HG03342 (cell line): ENCODE measurements around the gene TNFAIP8L1.

ENCODE experiments used
- ATAC-seq: cut with Tn5 transposase; IDR thresholded peaks from one replicate; pipeline ENCODE4 v1.9.1; 2021; ENCODE audit warnings: mild to moderate bottlenecking, moderate library complexity; ENCODE audit not compliant: unreplicated experiment

Gene TNFAIP8L1

GRCh38 chr19:4647676-4648644 is 8.6 kb downstream of the TNFAIP8L1 start:
- no peak for ATAC-seq

DNA sequence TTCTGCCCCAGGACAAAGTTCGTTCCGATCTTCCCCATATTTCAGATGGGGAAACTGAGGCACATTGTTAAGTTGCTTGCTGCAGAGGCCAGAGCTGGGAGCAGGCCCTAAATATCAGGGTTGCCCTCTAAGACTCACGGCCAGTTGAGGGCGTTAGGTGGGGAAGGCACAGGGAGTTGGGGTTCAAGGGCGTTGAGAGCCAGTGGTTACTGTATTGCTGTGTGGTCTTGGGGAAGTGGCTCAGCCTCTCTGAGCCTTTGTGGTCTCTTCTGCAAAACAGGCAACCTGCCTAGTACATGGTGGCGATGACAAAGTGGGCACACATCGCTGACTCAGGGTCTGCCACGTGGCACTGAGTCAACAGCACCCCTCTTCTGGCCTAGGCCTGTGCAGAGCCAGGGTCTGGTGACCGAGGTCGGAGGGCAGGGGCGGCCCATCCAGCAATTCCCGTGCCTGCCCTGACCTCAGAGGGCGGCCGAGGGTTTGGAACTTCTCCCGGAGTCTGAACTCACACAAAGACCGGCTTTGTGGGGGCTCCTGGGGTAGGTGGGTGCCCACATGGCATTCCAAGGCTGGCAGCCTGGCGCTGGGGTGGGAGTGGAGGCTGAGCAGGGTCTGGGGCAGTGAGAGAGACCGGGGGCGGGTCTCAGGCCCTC is 10.2 kb downstream of the TNFAIP8L1 start:
- no peak for ATAC-seq

GRCh38 chr19:4650159-4650558 is 10.8 kb downstream of the TNFAIP8L1 start:
- ATAC-seq = no peak

DNA sequence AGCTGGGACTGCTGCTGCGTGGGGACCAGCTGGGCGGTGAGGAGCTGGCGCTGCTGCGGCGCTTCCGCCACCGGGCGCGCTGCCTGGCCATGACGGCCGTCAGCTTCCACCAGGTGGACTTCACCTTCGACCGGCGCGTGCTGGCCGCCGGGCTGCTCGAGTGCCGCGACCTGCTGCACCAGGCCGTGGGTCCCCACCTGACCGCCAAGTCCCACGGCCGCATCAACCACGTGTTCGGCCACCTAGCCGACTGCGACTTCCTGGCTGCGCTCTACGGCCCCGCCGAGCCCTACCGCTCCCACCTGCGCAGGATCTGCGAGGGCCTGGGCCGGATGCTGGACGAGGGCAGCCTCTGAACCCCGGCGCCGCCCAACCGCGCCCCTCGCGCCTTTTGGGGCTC is 12.8 kb downstream of the TNFAIP8L1 start:
- ATAC-seq = no peak

GRCh38 chr19:4653793-4654436 is 14.6 kb downstream of the TNFAIP8L1 start:
- ATAC-seq = no peak

DNA sequence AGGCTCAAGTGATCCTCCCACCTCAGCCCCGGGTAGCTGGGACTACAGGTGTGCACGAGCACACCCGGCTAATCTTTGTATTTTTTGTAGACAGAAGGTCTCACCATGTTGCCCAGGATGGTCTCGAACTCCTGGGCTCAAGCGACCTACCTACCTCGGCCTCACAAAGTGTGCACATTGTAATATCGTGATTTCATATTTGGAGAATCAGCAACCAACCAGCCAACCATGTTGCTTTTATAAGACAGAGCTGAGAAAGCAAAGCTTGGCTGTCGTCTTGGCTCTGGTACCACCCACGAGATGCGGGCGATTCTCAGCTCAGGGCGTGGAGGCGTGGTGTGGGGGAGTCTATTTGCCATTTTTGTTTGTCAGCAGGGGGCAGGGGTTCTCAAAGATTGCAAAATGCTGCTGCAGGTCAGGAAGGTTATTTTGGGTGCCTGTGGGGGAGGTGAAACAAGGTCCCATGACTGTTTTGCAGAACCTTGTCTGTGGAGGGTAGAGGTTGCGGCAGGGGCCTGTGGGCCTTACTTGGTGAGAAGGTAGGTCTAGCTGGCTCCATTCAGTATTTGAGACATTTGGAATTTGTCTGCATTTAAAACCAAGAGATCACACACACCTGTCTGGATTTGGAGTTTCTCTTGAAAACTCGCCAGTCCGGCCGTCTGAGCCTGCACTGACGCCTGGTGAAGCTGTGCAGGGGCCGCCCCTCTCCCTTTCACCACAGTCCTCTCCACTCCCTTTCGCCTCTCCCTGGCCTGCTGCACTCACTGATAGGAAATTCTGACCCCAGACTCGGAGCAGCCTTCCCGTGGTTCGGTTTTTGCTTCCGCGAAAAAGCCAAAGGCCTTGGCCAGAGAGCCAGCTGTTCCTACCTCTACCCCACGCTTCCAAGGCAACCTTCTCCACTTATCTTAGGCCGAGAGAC is 15.4 kb downstream of the TNFAIP8L1 start:
- ATAC-seq = no peak

DNA sequence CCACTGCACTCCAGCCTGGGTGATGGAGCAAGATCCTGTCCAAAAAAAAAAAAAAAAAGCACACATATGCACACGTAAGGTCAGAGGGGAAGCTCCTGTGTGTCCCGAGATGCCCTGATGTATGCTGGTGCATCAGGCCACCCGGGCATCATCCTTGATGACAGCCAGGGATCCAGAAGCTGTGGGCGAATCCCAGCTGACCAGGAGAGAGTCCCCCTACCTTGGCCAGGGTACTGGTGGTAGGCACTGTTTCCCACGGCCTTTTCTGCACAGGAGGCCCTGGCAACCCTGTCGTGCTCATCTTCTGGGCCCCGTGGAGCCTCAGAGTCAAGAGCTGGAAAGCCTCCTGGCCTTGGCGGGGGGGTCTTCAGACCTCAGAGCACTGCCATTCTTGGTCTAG is 16.8 kb downstream of the TNFAIP8L1 start:
- ATAC-seq = no peak

DNA sequence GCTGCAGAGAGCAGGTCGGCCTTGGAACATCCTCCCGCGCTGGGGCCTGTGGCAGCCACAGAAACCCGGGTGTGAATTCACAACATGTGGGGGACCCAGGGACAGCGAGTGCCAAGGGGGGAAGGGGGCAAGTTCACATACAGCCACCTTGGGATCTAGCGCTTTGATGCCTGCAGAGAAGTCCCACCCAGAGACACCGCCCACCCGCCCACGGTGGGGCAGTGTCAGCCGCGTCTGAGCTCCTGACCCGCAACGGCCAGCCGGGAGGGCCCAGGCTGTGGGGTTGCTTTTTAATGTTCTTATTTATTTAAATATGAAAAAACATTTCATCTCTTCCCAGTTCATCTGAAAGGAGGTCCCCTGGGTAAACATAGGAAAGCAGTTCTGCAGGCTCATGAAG is 17.9 kb downstream of the TNFAIP8L1 start:
- ATAC-seq = no peak

DNA sequence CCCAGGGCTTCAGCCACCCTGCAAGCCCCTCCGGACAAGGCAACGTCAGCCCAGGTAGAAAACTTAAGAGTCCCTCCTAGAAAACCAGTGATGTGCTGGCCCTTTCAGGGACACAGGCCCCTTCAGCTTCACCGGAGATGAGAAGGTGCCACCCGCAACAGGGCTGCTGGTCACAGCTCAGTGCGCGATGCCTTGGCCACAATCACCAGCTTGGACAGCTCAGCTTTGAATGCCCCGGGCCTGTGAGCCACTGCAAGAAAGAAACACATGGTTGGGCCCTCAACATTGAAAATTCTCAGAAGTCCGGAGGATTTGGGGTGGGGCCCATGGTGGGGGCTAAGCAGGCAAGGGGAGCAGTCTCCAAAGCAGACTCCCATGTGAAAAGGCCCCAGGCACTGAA is 18.5 kb downstream of the TNFAIP8L1 start:
- ATAC-seq = no peak

- no peak for ATAC-seq
These were observed 21.0 kb downstream of the TNFAIP8L1 start for GRCh38 chr19:4660181-4660791.

GRCh38 chr19:4660993-4661392 is 21.7 kb downstream of the TNFAIP8L1 start:
- ATAC-seq = no peak

GRCh38 chr19:4662020-4662695 is 22.8 kb downstream of the TNFAIP8L1 start:
- ATAC-seq = no peak

DNA sequence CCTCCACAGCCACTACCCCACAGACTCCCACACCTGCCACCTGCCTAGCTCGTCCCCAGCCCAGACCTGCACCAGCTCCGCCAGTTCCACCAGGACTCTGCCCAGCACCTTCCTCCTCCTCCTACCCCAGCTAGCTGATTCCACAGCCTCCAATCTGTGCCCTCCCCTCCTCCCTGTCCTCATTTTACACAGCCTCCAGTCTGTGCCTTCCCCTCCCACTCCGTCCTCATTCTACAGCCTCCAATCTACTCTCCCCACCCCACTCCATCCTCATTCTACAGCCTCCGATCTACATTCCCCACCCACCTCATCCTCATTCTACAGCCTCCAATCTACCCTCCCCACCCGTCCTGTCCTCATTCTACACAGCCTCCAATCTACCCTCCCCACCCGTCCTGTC is 23.5 kb downstream of the TNFAIP8L1 start:
- ATAC-seq = no peak

DNA sequence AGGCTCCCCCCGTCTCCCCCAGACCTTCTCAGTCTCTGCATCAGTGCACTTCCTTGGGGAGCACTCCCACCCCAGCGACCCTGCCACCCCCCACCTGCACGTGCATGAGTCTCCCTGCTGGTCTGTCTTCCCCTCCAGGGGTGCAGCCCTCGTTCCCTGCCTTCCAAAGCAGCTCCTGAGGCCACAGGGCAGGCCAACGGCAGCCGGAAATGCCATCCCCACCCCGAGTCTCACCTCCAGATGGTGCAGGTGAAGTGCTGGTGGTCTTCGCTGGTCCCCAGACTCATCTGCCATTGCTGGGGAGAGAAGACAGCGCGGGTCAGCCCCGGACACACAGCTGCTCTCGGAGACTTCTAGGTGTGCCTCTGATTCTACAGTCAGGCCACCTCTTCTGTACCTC is 25.3 kb downstream of the TNFAIP8L1 start:
- ATAC-seq = no peak

GRCh38 chr19:4669723-4670480 is 30.6 kb downstream of the TNFAIP8L1 start, which contains the start of gene MYDGF:
Gene MYDGF (minus strand): TSS chr19:4670342. CDS start chr19:4670334, 8 bp downstream.
- peak; percentile 81 for ATAC-seq

DNA sequence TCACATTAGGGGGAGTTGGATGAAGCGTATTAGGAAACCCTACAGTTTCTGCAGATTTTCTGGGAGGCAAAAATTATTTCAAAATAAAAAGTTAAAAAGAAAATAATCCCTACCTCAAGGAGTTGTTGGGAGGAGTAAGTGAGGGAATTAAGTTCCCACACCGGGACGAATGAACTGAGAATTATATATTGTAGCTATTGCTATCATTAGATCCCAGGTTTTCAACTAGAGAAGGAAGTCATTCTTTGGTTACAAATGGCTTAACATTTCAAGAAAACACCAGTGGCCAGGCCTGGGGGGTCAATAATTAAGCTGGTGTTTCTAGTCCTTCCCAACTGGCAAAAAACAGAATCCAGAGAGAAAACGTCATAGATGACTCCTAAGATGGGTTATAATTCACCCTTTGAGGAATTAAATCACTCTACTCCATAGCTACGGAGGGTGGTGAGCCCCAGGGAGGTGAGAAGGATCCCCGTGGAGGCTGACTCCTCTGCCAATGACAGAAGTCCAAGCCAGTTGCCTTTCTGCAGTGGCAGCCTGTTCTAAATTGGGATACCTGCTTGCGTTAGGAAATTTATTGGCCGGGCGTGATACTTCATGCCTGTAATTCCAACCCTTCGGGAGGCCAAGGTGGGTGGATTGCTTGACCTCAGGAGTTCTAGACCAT is 32.0 kb downstream of the TNFAIP8L1 start:
- ATAC-seq = no peak

GRCh38 chr19:4673216-4673615 is 33.9 kb downstream of the TNFAIP8L1 start:
- no peak for ATAC-seq

GRCh38 chr19:4673726-4674125 is 34.4 kb downstream of the TNFAIP8L1 start:
- ATAC-seq = no peak
